AG09309 (cell line): Measurements from ENCODE around the gene EXOC3L4.

ENCODE experiments used
- DNase-seq: peaks from one replicate; pipeline ENCODE4 v3.0.0-alpha.2; 2010; ENCODE audit warnings: low read depth
- H3K4me3 ChIP-seq: 2 replicates; pipeline ENCODE4 v1.5.1; 2011; ENCODE audit warnings: mild to moderate bottlenecking, low read depth, low read length, moderate library complexity; ENCODE audit not compliant: control insufficient read depth
- CTCF ChIP-seq: IDR thresholded peaks from 2 replicates; pipeline ENCODE4 v1.5.1; 2011; ENCODE audit warnings: mild to moderate bottlenecking, low read depth, low read length, inconsistent platforms; ENCODE audit not compliant: insufficient read depth, control insufficient read depth; ENCODE audit errors: missing control alignments

The EXOC3L4 gene

GRCh38 chr14:103137689-103138300, 43.3 kb downstream of the EXOC3L4 start:
- no peak for DNase-seq
- TF ChIP-seq CTCF, result no peak
- no peak overlapping the region for H3K4me3 ChIP-seq

GRCh38 chr14:103138301-103139131, 44.0 kb downstream of the EXOC3L4 start:
- no peak overlapping the region for H3K4me3 ChIP-seq
- DNase-seq, result no peak
- no peak for TF ChIP-seq CTCF

- no peak overlapping the region for H3K4me3 ChIP-seq
Measured at GRCh38 chr14:103139132-103140025, 44.9 kb downstream of the EXOC3L4 start.

GRCh38 chr14:103140316-103141109, 46.0 kb downstream of the EXOC3L4 start:
- no peak for DNase-seq
- no peak overlapping the region for H3K4me3 ChIP-seq
- no peak for TF ChIP-seq CTCF

More at GRCh38 chr14:103139132-103140025, 44.9 kb downstream of the EXOC3L4 start:
- DNase-seq, result no peak
- no peak for TF ChIP-seq CTCF

GRCh38 chr14:103141117-103141796, 46.7 kb downstream of the EXOC3L4 start:
- TF ChIP-seq CTCF, result peak; percentile 74
- H3K4me3 ChIP-seq, result no peak overlapping the region
- DNase-seq, result no peak
